Loucy (cell line): ENCODE measurements around the gene FADS2.
A peak's percentile ranks its signal among the peaks of the same experiment; 100 is the strongest.

ENCODE experiments used
- CTCF ChIP-seq: fragments of 200-600 bp; sonication (generic); conservative IDR thresholded peaks from 2 replicates; pipeline ENCODE4 v1.5.1; 2014; ENCODE audit warnings: mild to moderate bottlenecking, antibody characterized with exemption, low read length
- EZH2phosphoT487 ChIP-seq: fragments of 200-600 bp; IDR thresholded peaks from 2 replicates; pipeline ENCODE4 v1.6.1; 2018; ENCODE audit warnings: antibody characterized with exemption, mild to moderate bottlenecking, moderate library complexity, borderline replicate concordance

GRCh38 chr11:61797263-61797944 is 30.7 kb upstream of the FADS2 start:
- TF ChIP-seq CTCF (peak; percentile 90), EZH2phosphoT487 (no peak)
